ENCODE data around the gene MCOLN1. TPM values are rescaled to one million over a fixed set of nuclear protein-coding genes. Genes with fewer than 3 reads are reported as not detected.
A peak's percentile ranks its signal among the peaks of the same experiment; 100 is the strongest.

The MCOLN1 gene
- total RNA-seq, 6 donors from 2014 or later = 12.9 to 118 (median 69.7) TPM

- H3K27ac ChIP-seq = no peak overlapping the region
- TF ChIP-seq POLR2A (IDR thresholded peaks at IDR 0.05) = no peak
- TF ChIP-seq POLR2AphosphoS5 (IDR thresholded peaks at IDR 0.05) = no peak
- TF ChIP-seq EP300 (IDR thresholded peaks at IDR 0.05) = no peak
- TF ChIP-seq, protein P1, sequence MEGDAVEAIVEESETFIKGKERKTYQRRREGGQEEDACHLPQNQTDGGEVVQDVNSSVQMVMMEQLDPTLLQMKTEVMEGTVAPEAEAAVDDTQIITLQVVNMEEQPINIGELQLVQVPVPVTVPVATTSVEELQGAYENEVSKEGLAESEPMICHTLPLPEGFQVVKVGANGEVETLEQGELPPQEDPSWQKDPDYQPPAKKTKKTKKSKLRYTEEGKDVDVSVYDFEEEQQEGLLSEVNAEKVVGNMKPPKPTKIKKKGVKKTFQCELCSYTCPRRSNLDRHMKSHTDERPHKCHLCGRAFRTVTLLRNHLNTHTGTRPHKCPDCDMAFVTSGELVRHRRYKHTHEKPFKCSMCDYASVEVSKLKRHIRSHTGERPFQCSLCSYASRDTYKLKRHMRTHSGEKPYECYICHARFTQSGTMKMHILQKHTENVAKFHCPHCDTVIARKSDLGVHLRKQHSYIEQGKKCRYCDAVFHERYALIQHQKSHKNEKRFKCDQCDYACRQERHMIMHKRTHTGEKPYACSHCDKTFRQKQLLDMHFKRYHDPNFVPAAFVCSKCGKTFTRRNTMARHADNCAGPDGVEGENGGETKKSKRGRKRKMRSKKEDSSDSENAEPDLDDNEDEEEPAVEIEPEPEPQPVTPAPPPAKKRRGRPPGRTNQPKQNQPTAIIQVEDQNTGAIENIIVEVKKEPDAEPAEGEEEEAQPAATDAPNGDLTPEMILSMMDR (IDR thresholded peaks at IDR 0.05) = no peak
- DNase-seq (peak in 1 of 2 donors; percentile 59), ATAC-seq (ENCODE audit: low FRiP score in 2 of 2) (peak in 1 of 2 donors; percentile 58)
- H3K4me1 ChIP-seq = no peaks in the 10 kb centered on the region
- no peak overlapping the region for H3K4me3 ChIP-seq
- H3K27me3 ChIP-seq = no peaks in the 10 kb centered on the region
- H3K9me3 ChIP-seq = no peaks in the 10 kb centered on the region
- 57 to 60% methylated on average over 11 of the region's 11 CpGs for WGBS, 2 donors
- no peaks in the 10 kb centered on the region for H3K36me3 ChIP-seq
Measured at GRCh38 chr19:7582446-7582845, 60.0 kb downstream of the MCOLN1 start.

Small RNAs within 50 kb of the gene (small RNA-seq; reads per million reads assigned to genes)
- gene AC008878.2 = 0 reads per million in 4 donors

Other genes starting within 250 kb of the MCOLN1 start
- gene INSR, start 228.2 kb upstream of the MCOLN1 start, total RNA-seq = 100 to 1,000 TPM in 1 of 6 donors, 10 to 100 TPM in 5; 32.4 to 142 (median 49.9) TPM
- 100 to 1,000 TPM in 1 of 6 donors, 10 to 100 TPM in 5; 56.1 to 106 (median 66.0) TPM for gene ARHGEF18, start 173.7 kb upstream of the MCOLN1 start, total RNA-seq
- 1 to 10 TPM; 2.3 to 9.1 (median 5.4) TPM for gene PEX11G, start 33.6 kb upstream of the MCOLN1 start, total RNA-seq
- 100 to 1,000 TPM in 1 of 6 donors, 10 to 100 TPM in 5; 31.1 to 116 (median 57.8) TPM for gene ZNF358, start 6.5 kb upstream of the MCOLN1 start, total RNA-seq
- 100 to 1,000 TPM; 125 to 412 (median 328) TPM for gene PNPLA6, start 13.1 kb downstream of the MCOLN1 start, total RNA-seq
- gene CAMSAP3, start 73.2 kb downstream of the MCOLN1 start, total RNA-seq = 10 to 100 TPM; 12.2 to 63.9 (median 31.2) TPM
- gene XAB2, start 106.9 kb downstream of the MCOLN1 start, total RNA-seq = 10 to 100 TPM; 35.7 to 81.7 (median 51.4) TPM
- 100 to 1,000 TPM in 2 of 6 donors, 10 to 100 TPM in 4; 21.3 to 133 (median 71.3) TPM for gene PET100, start 107.2 kb downstream of the MCOLN1 start, total RNA-seq
- gene PCP2, start 111.1 kb downstream of the MCOLN1 start, total RNA-seq = 10 to 100 TPM in 1 of 6 donors, 1 to 10 TPM in 4, not detected in 1; 2.3 to 21.0 (median 3.3) TPM
- 100 to 1,000 TPM; 111 to 562 (median 249) TPM for gene STXBP2, start 114.5 kb downstream of the MCOLN1 start, total RNA-seq
- gene RETN, start 146.4 kb downstream of the MCOLN1 start, total RNA-seq = 10 to 100 TPM in 3 of 6 donors, 1 to 10 TPM in 3; 2.5 to 59.2 (median 13.8) TPM
- 100 to 1,000 TPM in 2 of 6 donors, 10 to 100 TPM in 3, 1 to 10 TPM in 1; 9.4 to 160 (median 36.6) TPM for gene MCEMP1, start 154.5 kb downstream of the MCOLN1 start, total RNA-seq
- gene TRAPPC5, start 158.2 kb downstream of the MCOLN1 start, total RNA-seq = 100 to 1,000 TPM in 1 of 6 donors, 10 to 100 TPM in 5; 33.9 to 105 (median 52.0) TPM
- gene FCER2, start 179.5 kb downstream of the MCOLN1 start, total RNA-seq = 1 to 10 TPM in 1 of 6 donors, under 1 TPM in 1, not detected in 4; 0.83 to 2.9 TPM
- gene CLEC4G, start 209.5 kb downstream of the MCOLN1 start, total RNA-seq = 1 to 10 TPM in 3 of 6 donors, under 1 TPM in 1, not detected in 2; 0.40 to 2.5 (median 1.5) TPM
- gene CD209, start 224.9 kb downstream of the MCOLN1 start, total RNA-seq = 10 to 100 TPM in 1 of 6 donors, 1 to 10 TPM in 3, under 1 TPM in 2; 0.55 to 14.8 (median 1.7) TPM
- gene CLEC4M, start 240.6 kb downstream of the MCOLN1 start, total RNA-seq = 1 to 10 TPM in 4 of 6 donors, under 1 TPM in 1, not detected in 1; 0.86 to 7.4 (median 3.1) TPM

Measured in upper lobe of left lung (tissue), 6 donors.